Esophagus squamous epithelium (tissue), 5 donors: ENCODE measurements around the gene IFITM2. TPM values are rescaled to one million over a fixed set of nuclear protein-coding genes. Genes with fewer than 3 reads are reported as not detected.

Source experiments
- DNase-seq: peaks from one replicate; lab custom pipeline; 2025; lab: John Stamatoyannopoulos, UW
- H3K27ac ChIP-seq, 4 donors: fragments of 200-600 bp; sonication (generic); one replicate each; pipeline ENCODE4 v1.5.1; 2016 to 2019; ENCODE audit warnings: mild to moderate bottlenecking in 1 of 4
- H3K27me3 ChIP-seq, 4 donors: fragments of 200-600 bp; sonication (generic); 1 replicate in 3 of 4; 2 replicates in 1 of 4; pipeline versions ENCODE4 v1.5.1 to v1.6.0; 2017 to 2021; ENCODE audit warnings: antibody characterized with exemption in 1 of 4
- H3K36me3 ChIP-seq, 3 donors: fragments of 200-600 bp; sonication (generic); one replicate each; pipeline ENCODE4 v1.5.1; 2016 to 2019
- H3K4me1 ChIP-seq, 3 donors: fragments of 200-600 bp; sonication (generic); one replicate each; pipeline ENCODE4 v1.5.1; 2017 to 2019
- H3K4me3 ChIP-seq, 4 donors: fragments of 200-600 bp; sonication (generic); 1 replicate in 3 of 4; 2 replicates in 1 of 4; pipeline ENCODE4 v1.5.1; 2016 to 2019; ENCODE audit warnings: mild to moderate bottlenecking in 2 of 4, moderate library complexity in 1 of 4
- H3K9me3 ChIP-seq, 3 donors: fragments of 200-600 bp; sonication (generic); one replicate each; pipeline ENCODE4 v1.5.1; 2016 to 2019
- POLR2A ChIP-seq, 4 donors: fragments of 450-650 bp; IDR thresholded peaks; one replicate each; pipeline ENCODE4 v1.6.1; 2017; ENCODE audit warnings: antibody characterized with exemption in 4 of 4, mild to moderate bottlenecking in 4 of 4, moderate library complexity in 3 of 4
- WGBS, 2 donors: methylation state at CpG; one replicate each; pipeline ENCODE4 v1.1.5; 2018; 5-methylcytosine and 5-hydroxymethylcytosine counted together
- intact Hi-C: fragments of 100-400 bp; cut with DNase I; formaldehyde crosslinking; loops from one replicate; pipeline ENCODE4 v1.15.0; 2022
- total RNA-seq, 4 donors: library from RNA; depleted of rRNA; stranded (reverse); fragments of >200 nt; gene quantifications; one replicate each; pipeline ENCODE4 v1.1.0, GENCODE V29; 2016
- TF ChIP-seq, protein P1 (sequence below), 6 experiments: fragments of 450-650 bp in 4 of 6; fragments of 200-600 bp in 2 of 6; sonication (generic) in 2 of 6; IDR thresholded peaks; one replicate each; pipeline ENCODE4 v1.5.1; 2016 to 2019; ENCODE audit warnings: antibody characterized with exemption in 6 of 6, mild to moderate bottlenecking in 4 of 6, moderate library complexity in 4 of 6
- donor health status: DM: yes; HTN: yes; CAD: no.

The IFITM2 gene
- total RNA-seq, 4 donors from 2014 or later = 14.4 to 67.5 (median 50.3) TPM

DNA sequence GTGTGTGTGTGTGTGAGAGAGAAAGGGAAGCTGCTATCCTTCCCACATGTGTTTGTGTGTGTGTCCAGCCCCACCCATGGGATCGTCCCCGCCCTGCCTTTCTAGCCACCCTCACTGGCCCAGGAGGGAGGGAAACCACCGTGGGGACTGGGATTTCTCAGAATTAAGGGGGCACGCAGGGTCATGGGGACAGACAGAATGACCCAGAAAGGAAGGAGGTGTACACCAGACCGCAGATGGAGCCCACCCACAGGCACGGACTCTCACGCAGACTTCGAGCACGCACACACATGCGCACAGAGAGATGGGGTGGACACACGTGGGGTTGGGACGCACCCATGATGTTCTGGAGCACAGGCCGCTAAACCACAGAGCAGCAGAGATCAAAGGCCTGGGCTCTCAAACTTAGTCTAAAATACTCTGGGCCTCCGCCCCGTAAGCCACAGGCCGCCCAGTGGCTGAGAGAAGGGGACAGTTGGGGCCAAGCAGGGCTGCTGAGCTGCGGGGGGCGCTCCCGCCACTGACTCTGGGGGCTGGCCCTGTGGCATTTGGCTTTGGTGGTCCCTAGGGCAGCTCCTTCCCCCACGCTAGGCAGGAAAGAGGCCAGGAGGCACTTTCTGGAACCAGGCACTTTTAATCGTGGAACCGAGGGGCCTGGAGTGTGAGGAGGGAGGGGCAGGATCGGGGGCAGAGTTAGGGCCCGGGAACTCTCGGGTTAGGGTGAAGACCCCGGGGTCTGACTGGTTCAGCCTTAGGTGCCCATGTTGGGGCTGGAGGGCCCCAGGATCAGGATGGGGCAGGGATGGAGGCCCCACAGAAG, 9.8 kb upstream of the IFITM2 start:
- peak overlapping the region in 2 of 4 donors; percentile 25 to 40 for H3K27ac ChIP-seq
- intact Hi-C loops = no loop called here

DNA sequence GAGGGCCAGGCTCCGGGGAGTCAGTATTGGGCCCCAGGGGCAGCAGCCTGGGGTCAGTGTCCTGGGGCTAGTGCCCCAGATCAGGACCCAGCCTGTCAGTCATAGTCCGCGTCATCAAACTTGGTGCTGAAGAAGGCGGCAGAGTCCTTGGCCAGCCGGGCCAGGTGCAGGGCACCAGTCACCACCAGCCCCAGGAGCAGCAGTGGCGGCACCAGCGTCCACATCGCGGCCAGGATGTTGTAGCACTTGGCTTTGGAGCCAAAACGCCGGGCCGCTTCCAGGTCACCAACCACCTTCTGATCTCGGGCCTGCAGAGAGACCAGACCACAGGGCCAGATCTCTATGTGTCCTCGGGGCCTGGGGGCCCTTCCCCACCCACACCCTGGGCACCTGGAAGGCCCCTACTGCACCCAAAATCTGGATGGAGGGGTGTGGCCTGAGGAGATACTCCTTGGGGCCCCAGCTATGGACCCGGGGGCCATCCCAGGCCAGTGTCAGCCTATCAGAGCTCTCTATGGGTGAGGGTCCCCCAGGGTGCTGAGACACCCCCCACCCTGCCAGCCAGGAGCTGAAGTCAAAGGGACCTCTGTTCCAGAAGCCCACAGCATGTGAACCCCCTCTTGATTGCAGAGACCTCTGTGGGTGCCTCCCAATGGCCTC, 9.1 kb upstream of the IFITM2 start:
- intact Hi-C loops = no loop called here
- H3K9me3 ChIP-seq = no peaks in the 10 kb centered on the region
- peaks cover 3 to 28% (median 16%) of the 10 kb centered on the region in 3 donors for H3K4me1 ChIP-seq
- WGBS, 2 donors = 51% methylated on average over 2 of the region's 15 CpGs; no CpG with 5 or more reads in 1 of the 2 donors
- TF ChIP-seq POLR2A (IDR thresholded peaks at IDR 0.05) = no peak
- TF ChIP-seq, protein P1, sequence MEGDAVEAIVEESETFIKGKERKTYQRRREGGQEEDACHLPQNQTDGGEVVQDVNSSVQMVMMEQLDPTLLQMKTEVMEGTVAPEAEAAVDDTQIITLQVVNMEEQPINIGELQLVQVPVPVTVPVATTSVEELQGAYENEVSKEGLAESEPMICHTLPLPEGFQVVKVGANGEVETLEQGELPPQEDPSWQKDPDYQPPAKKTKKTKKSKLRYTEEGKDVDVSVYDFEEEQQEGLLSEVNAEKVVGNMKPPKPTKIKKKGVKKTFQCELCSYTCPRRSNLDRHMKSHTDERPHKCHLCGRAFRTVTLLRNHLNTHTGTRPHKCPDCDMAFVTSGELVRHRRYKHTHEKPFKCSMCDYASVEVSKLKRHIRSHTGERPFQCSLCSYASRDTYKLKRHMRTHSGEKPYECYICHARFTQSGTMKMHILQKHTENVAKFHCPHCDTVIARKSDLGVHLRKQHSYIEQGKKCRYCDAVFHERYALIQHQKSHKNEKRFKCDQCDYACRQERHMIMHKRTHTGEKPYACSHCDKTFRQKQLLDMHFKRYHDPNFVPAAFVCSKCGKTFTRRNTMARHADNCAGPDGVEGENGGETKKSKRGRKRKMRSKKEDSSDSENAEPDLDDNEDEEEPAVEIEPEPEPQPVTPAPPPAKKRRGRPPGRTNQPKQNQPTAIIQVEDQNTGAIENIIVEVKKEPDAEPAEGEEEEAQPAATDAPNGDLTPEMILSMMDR (IDR thresholded peaks at IDR 0.05) = no peak
- peaks cover 0 to 14% (median 0%) of the 10 kb centered on the region in 3 donors for H3K36me3 ChIP-seq
- no peak overlapping the region for H3K4me3 ChIP-seq
- H3K27me3 ChIP-seq = peaks cover 0 to 61% (median 8%) of the 10 kb centered on the region in 4 donors
- DNase-seq = no peak
- peak overlapping the region in 2 of 4 donors; percentile 25 to 40 for H3K27ac ChIP-seq

More for the DNA sequence above, 9.8 kb upstream of the IFITM2 start:
- peaks cover 0 to 59% (median 8%) of the 10 kb centered on the region in 4 donors for H3K27me3 ChIP-seq
- peaks cover 3 to 28% (median 16%) of the 10 kb centered on the region in 3 donors for H3K4me1 ChIP-seq
- no peak for DNase-seq
- no peaks in the 10 kb centered on the region for H3K9me3 ChIP-seq
- WGBS, 2 donors = 42 to 50% methylated on average over 19 to 23 of the region's 26 CpGs
- no peak for TF ChIP-seq POLR2A (IDR thresholded peaks at IDR 0.05)
- TF ChIP-seq, protein P1 (IDR thresholded peaks at IDR 0.05) = no peak
- H3K4me3 ChIP-seq = no peak overlapping the region
- peaks cover 0 to 22% (median 0%) of the 10 kb centered on the region in 3 donors for H3K36me3 ChIP-seq

DNA sequence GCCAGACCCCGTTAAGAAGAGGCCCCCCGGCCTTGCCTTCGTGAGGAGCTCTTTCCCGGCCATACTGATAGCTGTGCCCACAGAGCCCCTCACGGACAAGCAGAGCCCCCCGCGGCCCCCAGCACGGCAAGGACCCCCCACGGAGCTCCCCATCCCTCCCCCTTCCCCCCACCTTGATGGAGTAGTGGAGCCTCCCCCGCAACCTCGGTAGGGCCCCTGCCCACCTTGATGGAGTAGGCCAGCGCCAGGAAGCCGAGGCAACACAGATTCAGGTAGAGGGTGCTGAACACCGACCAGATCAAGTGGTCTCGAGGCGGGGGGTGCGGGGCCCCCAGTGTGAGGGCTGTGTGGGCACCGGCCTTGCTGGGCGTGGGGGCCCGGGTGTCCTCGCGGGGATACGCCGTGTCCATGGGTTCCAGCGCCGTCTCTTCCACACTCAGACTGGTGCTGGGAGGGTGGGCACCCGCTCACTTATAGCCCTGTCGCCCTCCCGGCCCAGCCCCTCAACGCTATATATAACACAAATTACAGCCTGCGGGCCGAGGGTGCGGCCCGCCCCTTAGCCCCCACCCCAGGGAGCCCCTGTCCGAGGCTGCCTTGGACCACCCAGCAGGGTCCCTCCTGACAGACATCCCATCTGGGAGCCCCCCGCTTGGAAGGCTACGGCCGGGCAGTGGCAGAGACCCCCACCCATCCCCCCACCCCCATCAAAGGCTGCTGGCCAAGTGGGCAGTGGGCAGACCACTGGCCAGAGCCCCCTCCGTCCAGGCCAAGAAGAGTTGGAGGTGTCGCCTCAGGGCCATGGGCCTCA, 8.3 kb upstream of the IFITM2 start, which contains the start of gene IFITM5:
Gene IFITM5, minus strand, starts transcription at position 446 of the 811 bp plus-strand sequence. Its CDS starts 36 bp downstream, at position 410.
- intact Hi-C loops = no loop called here
- Histone ChIP-seq H3K9me3 (no peaks in the 10 kb centered on the region), H3K4me3 (no peak within 1 kb of the TSS), H3K27ac (peak within 1 kb of the TSS in 2 of 4 donors; percentile 25 to 40), H3K36me3 (peaks cover 0 to 7% (median 0%) of the 10 kb centered on the region in 3 donors), H3K27me3 (peaks cover 0 to 66% (median 8%) of the 10 kb centered on the region in 4 donors), H3K4me1 (peaks cover 3 to 28% (median 16%) of the 10 kb centered on the region in 3 donors)
- no peak for DNase-seq
- TF ChIP-seq, protein P1 (IDR thresholded peaks at IDR 0.05) = no peak
- no peak for TF ChIP-seq POLR2A (IDR thresholded peaks at IDR 0.05)
- WGBS, 2 donors = 55% methylated on average over 2 of the region's 40 CpGs; no CpG with 5 or more reads in 1 of the 2 donors

DNA sequence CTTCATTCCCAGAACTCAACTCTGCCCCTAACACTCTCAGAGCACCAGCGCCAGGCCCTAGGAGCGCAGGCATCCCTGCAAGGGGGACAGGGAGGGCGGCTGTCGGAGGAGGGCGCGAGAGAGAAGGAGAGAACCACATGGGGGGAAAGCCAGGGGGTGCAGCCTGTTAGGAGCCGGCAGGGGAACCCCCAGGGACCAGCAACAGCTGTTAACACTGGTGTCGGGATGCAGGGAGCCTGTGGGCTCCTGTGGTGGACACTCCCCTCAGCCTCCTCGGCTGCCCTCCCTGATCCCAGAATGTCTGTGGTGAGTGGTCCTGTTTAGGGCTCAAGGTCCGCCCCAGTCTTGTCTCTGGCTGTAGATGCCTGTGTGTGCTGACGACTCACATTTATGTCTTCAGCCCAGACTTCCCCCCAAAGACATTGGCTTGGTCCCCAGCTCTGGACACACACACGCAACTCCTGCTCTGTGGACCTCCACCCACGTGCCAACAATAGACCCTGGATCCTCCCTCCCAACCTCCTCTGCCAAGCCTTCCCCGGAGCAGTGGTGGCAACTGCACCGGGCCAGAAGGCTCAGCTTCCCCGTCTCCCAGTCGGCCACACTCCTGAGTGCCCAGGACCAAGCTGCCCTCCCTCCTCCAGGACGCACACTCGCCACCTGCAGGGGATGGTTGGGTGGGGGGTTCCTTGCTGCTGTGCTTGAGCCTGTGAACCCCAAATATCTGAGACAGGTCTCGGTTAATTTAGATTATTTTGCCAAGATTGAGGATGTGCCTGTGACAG, 7.5 kb upstream of the IFITM2 start:
- intact Hi-C loops = loop anchor here (5.0 kb wide), 1 partner anchor 62 kb away; no protein-coding TSS in a partner anchor
- WGBS, 2 donors = 20 to 26% methylated on average over 7 to 9 of the region's 20 CpGs
- no peak for DNase-seq

More for the DNA sequence above, 7.5 kb upstream of the IFITM2 start:
- Histone ChIP-seq H3K27me3 (peaks cover 0 to 63% (median 8%) of the 10 kb centered on the region in 4 donors), H3K4me1 (peaks cover 6 to 37% (median 16%) of the 10 kb centered on the region in 3 donors), H3K36me3 (no peaks in the 10 kb centered on the region), H3K9me3 (no peaks in the 10 kb centered on the region), H3K4me3 (no peak overlapping the region), H3K27ac (no peak overlapping the region)
- TF ChIP-seq, protein P1 (IDR thresholded peaks at IDR 0.05) = peak in 1 of 6 experiments; percentile 6
- no peak for TF ChIP-seq POLR2A (IDR thresholded peaks at IDR 0.05)
